Motor neuron (in vitro differentiated cells): ENCODE data around the gene TIGD3. TPM values are rescaled to one million over a fixed set of nuclear protein-coding genes. Genes with fewer than 3 reads are reported as not detected.

Source experiments
- ATAC-seq, 8 experiments: fragments of 200-7000 bp; cut with Tn5 transposase; replicated peaks in 6 of 8; 2 replicates each; pipeline ENCODE4 v1.8.0; 2021; ENCODE audit warnings: mild to moderate bottlenecking in 8 of 8, moderate library complexity in 8 of 8
- H3K27ac ChIP-seq, 2 donors: fragments of 250-450 bp; sonication (Bioruptor Pico); 2 replicates each; pipeline ENCODE4 v1.9.0; 2021; ENCODE audit warnings: antibody characterized with exemption in 2 of 2, mild to moderate bottlenecking in 2 of 2, moderate library complexity in 1 of 2
- H3K4me1 ChIP-seq, 2 donors: fragments of 250-450 bp; sonication (Bioruptor Pico); replicated peaks in 1 of 2; 2 replicates each; pipeline ENCODE4 v1.6.1; 2021; ENCODE audit warnings: antibody characterized with exemption in 2 of 2, mild to moderate bottlenecking in 2 of 2, moderate library complexity in 1 of 2
- H3K4me3 ChIP-seq, 5 donors: fragments of 250-450 bp; sonication (Bioruptor Pico); 2 replicates each; pipeline ENCODE4 v1.9.0; 2021; ENCODE audit warnings: antibody characterized with exemption in 5 of 5, mild to moderate bottlenecking in 5 of 5, moderate library complexity in 4 of 5
- WGBS, 10 experiments: fragments of 450-650 bp; shearing (Covaris generic); methylation state at CpG; one replicate each; pipeline ENCODE4 v1.0.0; 2022; 5-methylcytosine and 5-hydroxymethylcytosine counted together
- in situ Hi-C, 9 experiments: fragments of 400-800 bp; cut with MboI; loops; one replicate each; pipeline ENCODE4 v1.15.0; 2021; ENCODE audit warnings: low sequenced_read_pairs in 9 of 9, low pct_unique_long_range_greater_than_20kb in 2 of 9; ENCODE audit not compliant: unreplicated experiment in 9 of 9
- total RNA-seq, 8 experiments: library from RNA; unstranded; fragments of 300-600 nt; gene quantifications; 2 replicates each; pipeline versions ENCODE4 v1.2.3 to v1.2.4, GENCODE V29; 2022

The TIGD3 gene
- total RNA-seq = 1 to 10 TPM in 5 of 8 experiments, under 1 TPM in 2, not detected in 1; 0.28 to 5.8 (median 4.2) TPM

- in situ Hi-C loops = loop anchor here in 1 of 9 experiments (25.0 kb wide), 1 partner anchor 158 kb away; no protein-coding TSS in a partner anchor
These were observed at the start of gene TIGD3 for GRCh38 chr11:65354265-65355012. Gene TIGD3 (plus strand): TSS chr11:65354751. CDS start chr11:65355809, 1,058 bp downstream.

GRCh38 chr11:65305501-65306268 is 48.9 kb upstream of the TIGD3 start:
- Histone ChIP-seq H3K4me3 (no peak overlapping the region), H3K4me1 (peaks cover 29 to 42% of the 10 kb centered on the region in 2 donors), H3K27ac (no peak overlapping the region)
- 67 to 100% (median 86%) methylated on average over 1 to 14 of the region's 17 CpGs for WGBS, 10 experiments
- in situ Hi-C loops = no loop called here
- peak in 1 of 8 experiments; percentile 15 for ATAC-seq

More at GRCh38 chr11:65354265-65355012, at the start of gene TIGD3:
- ATAC-seq = peak; percentile 86 to 97 (median 90)
- Histone ChIP-seq H3K27ac (peak within 1 kb of the TSS; percentile 84 to 86), H3K4me3 (peak within 1 kb of the TSS; percentile 56 to 92 (median 64)), H3K4me1 (peaks cover 17% of the 10 kb centered on the region in 2 donors)
- WGBS, 10 experiments = 0% methylated on average over 4 to 13 of the region's 79 CpGs; no CpG with 5 or more reads in 5 of the 10 experiments

- ATAC-seq = no peak
- in situ Hi-C loops = no loop called here
These were observed 47.0 kb upstream of the TIGD3 start for GRCh38 chr11:65307298-65308229.

GRCh38 chr11:65308281-65308891 is 46.2 kb upstream of the TIGD3 start:
- peak in 2 of 8 experiments; percentile 13 to 25 for ATAC-seq
- 0 to 100% (median 86%) methylated on average over 1 to 4 of the region's 7 CpGs; no CpG with 5 or more reads in 6 of the 10 experiments for WGBS, 10 experiments
- H3K4me1 ChIP-seq = peaks cover 16 to 30% of the 10 kb centered on the region in 2 donors
- H3K27ac ChIP-seq = no peak overlapping the region
- no peak overlapping the region for H3K4me3 ChIP-seq
- in situ Hi-C loops = no loop called here

More at GRCh38 chr11:65307298-65308229, 47.0 kb upstream of the TIGD3 start:
- H3K4me1 ChIP-seq = peaks cover 16 to 31% of the 10 kb centered on the region in 2 donors
- H3K27ac ChIP-seq = no peak overlapping the region
- no peak overlapping the region for H3K4me3 ChIP-seq
- 79 to 100% (median 94%) methylated on average over 1 to 6 of the region's 6 CpGs; no CpG with 5 or more reads in 3 of the 10 experiments for whole genome bisulfite sequencing, 10 experiments

GRCh38 chr11:65309006-65309405 is 45.5 kb upstream of the TIGD3 start:
- peak in 2 of 8 experiments; percentile 15 to 63 for ATAC-seq
- 8 to 90% (median 54%) methylated on average over 1 to 3 of the region's 5 CpGs; no CpG with 5 or more reads in 6 of the 10 experiments for WGBS, 10 experiments
- Histone ChIP-seq H3K27ac (no peak overlapping the region), H3K4me3 (no peak overlapping the region), H3K4me1 (peaks cover 16 to 32% of the 10 kb centered on the region in 2 donors)
- in situ Hi-C loops = no loop called here

- peak in 6 of 8 experiments; percentile 5 to 36 (median 21) for ATAC-seq
- WGBS, 10 experiments = 0 to 100% (median 43%) methylated on average over 1 to 4 of the region's 10 CpGs; no CpG with 5 or more reads in 4 of the 10 experiments
- in situ Hi-C loops = no loop called here
- H3K4me3 ChIP-seq = no peak overlapping the region
- H3K27ac ChIP-seq = peak overlapping the region; percentile 25 to 49
- H3K4me1 ChIP-seq = peaks cover 16 to 35% of the 10 kb centered on the region in 2 donors
These were observed 44.3 kb upstream of the TIGD3 start for GRCh38 chr11:65310215-65310614.

GRCh38 chr11:65310736-65311135 is 43.8 kb upstream of the TIGD3 start:
- in situ Hi-C loops = no loop called here
- H3K27ac ChIP-seq = peak overlapping the region; percentile 25 to 49
- WGBS, 10 experiments = 0 to 80% (median 18%) methylated on average over 1 to 3 of the region's 6 CpGs; no CpG with 5 or more reads in 7 of the 10 experiments
- H3K4me3 ChIP-seq = no peak overlapping the region
- ATAC-seq = peak in 1 of 8 experiments; percentile 1
- H3K4me1 ChIP-seq = peaks cover 16 to 35% of the 10 kb centered on the region in 2 donors

GRCh38 chr11:65311170-65311678 is 43.3 kb upstream of the TIGD3 start:
- no peak for ATAC-seq
- H3K4me1 ChIP-seq = peaks cover 19 to 39% of the 10 kb centered on the region in 2 donors
- no peak overlapping the region for H3K4me3 ChIP-seq
- WGBS, 10 experiments = 0 to 86% (median 11%) methylated on average over 1 to 4 of the region's 5 CpGs; no CpG with 5 or more reads in 6 of the 10 experiments
- in situ Hi-C loops = no loop called here
- H3K27ac ChIP-seq = peak overlapping the region; percentile 25 to 49

- in situ Hi-C loops = no loop called here
- Histone ChIP-seq H3K27ac (peak within 1 kb of the TSS; percentile 55 to 58), H3K4me3 (peak within 1 kb of the TSS; percentile 73 to 96 (median 88)), H3K4me1 (peaks cover 37 to 39% of the 10 kb centered on the region in 2 donors)
- peak; percentile 40 to 84 (median 80) for ATAC-seq
- 0 to 10% (median 0%) methylated on average over 1 to 6 of the region's 74 CpGs; no CpG with 5 or more reads in 5 of the 10 experiments for WGBS, 10 experiments
These were observed 39.9 kb upstream of the TIGD3 start, which contains the start of gene CDC42EP2 for GRCh38 chr11:65314501-65315203. Gene CDC42EP2 (plus strand): TSS chr11:65314866. CDS start chr11:65320899, 6,033 bp downstream.

- in situ Hi-C loops = no loop called here
These were observed 39.2 kb upstream of the TIGD3 start for GRCh38 chr11:65315204-65315865.

More at GRCh38 chr11:65315204-65315865, 39.2 kb upstream of the TIGD3 start:
- WGBS, 10 experiments = 0% methylated on average over 1 to 19 of the region's 59 CpGs; no CpG with 5 or more reads in 6 of the 10 experiments
- H3K27ac ChIP-seq = peak overlapping the region; percentile 55 to 58
- peak overlapping the region; percentile 73 to 96 (median 88) for H3K4me3 ChIP-seq
- H3K4me1 ChIP-seq = peaks cover 31 to 33% of the 10 kb centered on the region in 2 donors
- ATAC-seq = peak; percentile 7 to 74 (median 66)
